Measurements from ENCODE around the gene ZNF407. TPM values are rescaled to one million over a fixed set of nuclear protein-coding genes. Genes with fewer than 3 reads are reported as not detected.

The ZNF407 gene
- total RNA-seq, 1 donor from 2014 or later: 10.6 TPM

DNA sequence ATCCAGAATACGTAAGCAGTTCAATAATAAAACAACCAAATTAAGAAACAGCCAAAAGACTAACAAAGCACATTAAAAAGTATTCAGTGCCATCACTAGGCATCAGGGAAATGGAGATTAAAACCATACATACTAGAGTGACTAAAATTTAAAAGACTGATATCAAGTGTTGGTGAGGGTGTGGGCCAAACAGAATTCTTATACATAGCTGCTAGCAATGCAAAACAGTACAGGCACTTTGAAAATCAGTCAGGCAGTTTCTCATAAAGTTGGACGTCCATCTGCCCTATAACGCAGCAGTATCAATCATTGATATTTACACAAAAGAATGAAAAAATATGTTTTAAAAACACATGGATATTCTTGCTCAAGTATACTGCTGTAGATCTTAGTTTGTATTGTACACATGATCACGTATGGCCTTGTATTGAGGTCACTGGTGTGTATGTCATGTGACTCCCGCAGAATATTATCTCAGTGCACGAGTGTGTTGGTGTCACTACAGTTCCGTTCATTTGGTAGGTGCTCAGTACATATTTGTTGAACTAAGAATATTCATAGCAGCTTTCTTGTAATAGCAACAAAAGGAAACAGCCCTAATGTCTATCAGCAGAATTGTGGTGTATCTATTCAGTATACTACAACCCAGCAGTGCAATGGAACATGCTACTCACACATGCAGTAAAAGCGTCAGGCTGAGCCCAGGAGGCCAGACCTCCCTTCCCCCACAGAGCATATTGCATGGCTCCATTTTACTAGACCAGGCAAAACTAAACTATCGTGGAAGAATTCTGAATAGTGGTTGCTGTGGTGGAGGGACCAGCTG lies 28.6 kb downstream of the ZNF407 start:
- H3K27me3 ChIP-seq (ENCODE audit: low read depth): no peaks in the 10 kb centered on the region
- intact Hi-C loops (cut with micrococcal nuclease): no loop called here

DNA sequence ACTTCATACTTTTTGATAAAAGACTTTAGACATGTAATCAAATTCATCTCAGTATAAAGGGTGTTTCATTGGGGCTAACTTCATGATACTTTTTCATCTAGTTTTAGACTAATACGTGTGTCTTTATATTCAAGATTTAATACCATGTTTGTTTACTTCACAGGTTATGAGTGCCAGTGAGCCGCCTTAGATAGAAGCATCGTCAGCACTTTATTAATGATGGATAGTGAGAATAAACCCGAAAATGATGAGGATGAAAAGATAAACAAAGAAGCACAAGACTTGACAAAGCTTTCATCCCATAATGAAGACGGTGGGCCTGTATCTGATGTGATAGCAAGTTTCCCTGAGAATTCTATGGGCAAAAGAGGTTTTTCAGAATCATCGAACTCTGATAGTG lies 33.1 kb downstream of the ZNF407 start:
- DNase-seq: no peak
- TF ChIP-seq, protein P1, sequence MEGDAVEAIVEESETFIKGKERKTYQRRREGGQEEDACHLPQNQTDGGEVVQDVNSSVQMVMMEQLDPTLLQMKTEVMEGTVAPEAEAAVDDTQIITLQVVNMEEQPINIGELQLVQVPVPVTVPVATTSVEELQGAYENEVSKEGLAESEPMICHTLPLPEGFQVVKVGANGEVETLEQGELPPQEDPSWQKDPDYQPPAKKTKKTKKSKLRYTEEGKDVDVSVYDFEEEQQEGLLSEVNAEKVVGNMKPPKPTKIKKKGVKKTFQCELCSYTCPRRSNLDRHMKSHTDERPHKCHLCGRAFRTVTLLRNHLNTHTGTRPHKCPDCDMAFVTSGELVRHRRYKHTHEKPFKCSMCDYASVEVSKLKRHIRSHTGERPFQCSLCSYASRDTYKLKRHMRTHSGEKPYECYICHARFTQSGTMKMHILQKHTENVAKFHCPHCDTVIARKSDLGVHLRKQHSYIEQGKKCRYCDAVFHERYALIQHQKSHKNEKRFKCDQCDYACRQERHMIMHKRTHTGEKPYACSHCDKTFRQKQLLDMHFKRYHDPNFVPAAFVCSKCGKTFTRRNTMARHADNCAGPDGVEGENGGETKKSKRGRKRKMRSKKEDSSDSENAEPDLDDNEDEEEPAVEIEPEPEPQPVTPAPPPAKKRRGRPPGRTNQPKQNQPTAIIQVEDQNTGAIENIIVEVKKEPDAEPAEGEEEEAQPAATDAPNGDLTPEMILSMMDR (IDR thresholded peaks at IDR 0.05; ENCODE audit: borderline replicate concordance): no peak
- Histone ChIP-seq H3K36me3 (peaks cover 48% of the 10 kb centered on the region), H3K9me3 (replicated peaks) (no peaks in the 10 kb centered on the region), H3K4me3 (no peak overlapping the region), H3K27me3 (ENCODE audit: low read depth) (no peaks in the 10 kb centered on the region), H3K4me1 (peaks cover 5% of the 10 kb centered on the region), H3K27ac (replicated peaks) (no peak overlapping the region)
- intact Hi-C loops (cut with micrococcal nuclease): no loop called here

More for the DNA sequence above, 28.6 kb downstream of the ZNF407 start:
- no peak for DNase-seq
- H3K36me3 ChIP-seq: peaks cover 4% of the 10 kb centered on the region
- TF ChIP-seq, protein P1 (IDR thresholded peaks at IDR 0.05; ENCODE audit: borderline replicate concordance): no peak
- peaks cover 5% of the 10 kb centered on the region for H3K4me1 ChIP-seq
- no peak overlapping the region for H3K27ac ChIP-seq (replicated peaks)
- H3K4me3 ChIP-seq: no peak overlapping the region
- no peaks in the 10 kb centered on the region for H3K9me3 ChIP-seq (replicated peaks)

DNA sequence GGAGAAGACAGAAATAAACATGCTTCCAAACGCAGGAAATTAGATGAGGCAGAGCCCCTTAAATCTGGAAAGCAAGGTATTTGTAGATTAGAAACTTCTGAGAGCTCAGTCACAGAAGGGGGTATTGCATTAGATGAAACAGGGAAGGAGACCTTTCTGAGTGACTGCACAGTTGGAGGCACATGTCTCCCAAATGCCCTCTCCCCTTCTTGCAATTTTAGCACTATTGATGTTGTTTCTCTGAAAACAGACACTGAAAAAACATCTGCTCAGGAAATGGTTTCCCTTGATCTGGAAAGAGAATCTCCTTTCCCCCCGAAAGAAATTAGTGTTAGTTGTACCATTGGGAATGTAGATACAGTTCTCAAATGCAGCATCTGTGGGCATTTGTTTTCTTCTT lies 33.5 kb downstream of the ZNF407 start:
- H3K4me3 ChIP-seq: no peak overlapping the region
- intact Hi-C loops (cut with micrococcal nuclease): no loop called here
- H3K27ac ChIP-seq (replicated peaks): no peak overlapping the region
- peaks cover 48% of the 10 kb centered on the region for H3K36me3 ChIP-seq
- H3K4me1 ChIP-seq: peaks cover 5% of the 10 kb centered on the region
- H3K27me3 ChIP-seq (ENCODE audit: low read depth): no peaks in the 10 kb centered on the region
- TF ChIP-seq, protein P1 (IDR thresholded peaks at IDR 0.05; ENCODE audit: borderline replicate concordance): no peak
- DNase-seq: no peak
- H3K9me3 ChIP-seq (replicated peaks): no peaks in the 10 kb centered on the region

DNA sequence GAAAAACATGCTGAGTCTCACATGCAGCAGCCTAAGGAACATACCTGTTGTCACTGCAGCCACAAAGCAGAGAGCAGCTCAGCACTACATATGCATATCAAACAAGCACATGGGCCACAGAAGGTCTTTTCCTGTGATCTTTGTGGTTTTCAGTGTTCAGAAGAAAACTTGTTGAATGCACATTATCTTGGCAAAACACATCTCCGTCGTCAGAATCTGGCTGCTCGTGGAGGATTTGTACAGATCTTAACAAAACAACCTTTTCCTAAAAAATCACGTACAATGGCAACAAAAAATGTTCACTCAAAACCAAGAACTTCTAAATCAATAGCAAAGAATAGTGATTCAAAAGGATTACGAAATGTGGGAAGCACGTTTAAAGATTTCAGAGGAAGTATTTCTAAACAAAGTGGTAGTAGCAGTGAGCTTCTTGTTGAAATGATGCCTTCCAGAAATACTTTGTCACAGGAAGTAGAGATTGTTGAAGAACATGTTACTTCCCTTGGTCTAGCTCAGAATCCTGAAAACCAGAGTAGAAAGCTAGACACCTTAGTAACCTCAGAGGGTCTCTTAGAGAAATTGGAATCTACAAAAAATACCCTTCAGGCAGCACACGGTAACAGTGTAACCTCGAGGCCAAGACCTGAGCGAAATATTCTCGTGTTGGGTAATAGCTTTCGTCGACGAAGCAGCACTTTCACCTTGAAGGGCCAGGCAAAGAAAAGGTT lies 34.1 kb downstream of the ZNF407 start:
- DNase-seq: no peak
- TF ChIP-seq, protein P1 (IDR thresholded peaks at IDR 0.05; ENCODE audit: borderline replicate concordance): no peak
- Histone ChIP-seq H3K4me3 (no peak overlapping the region), H3K27me3 (ENCODE audit: low read depth) (no peaks in the 10 kb centered on the region), H3K27ac (replicated peaks) (no peak overlapping the region), H3K4me1 (no peaks in the 10 kb centered on the region), H3K9me3 (replicated peaks) (no peaks in the 10 kb centered on the region), H3K36me3 (peaks cover 48% of the 10 kb centered on the region)
- intact Hi-C loops (cut with micrococcal nuclease): no loop called here

DNA sequence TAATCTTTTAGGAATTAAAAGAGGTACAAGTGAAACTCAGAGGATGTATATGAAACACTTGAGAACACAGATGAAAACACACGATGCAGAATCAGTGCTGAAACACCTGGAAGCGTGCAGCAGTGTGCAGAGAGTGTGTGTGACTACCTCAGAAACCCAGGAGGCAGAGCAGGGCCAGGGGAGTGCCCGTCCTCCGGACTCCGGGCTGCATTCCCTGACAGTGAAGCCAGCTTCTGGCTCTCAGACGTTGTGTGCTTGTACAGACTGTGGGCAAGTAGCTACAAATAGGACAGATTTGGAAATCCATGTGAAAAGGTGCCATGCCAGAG lies 34.6 kb downstream of the ZNF407 start:
- no peak for DNase-seq
- H3K4me3 ChIP-seq: no peak overlapping the region
- no peaks in the 10 kb centered on the region for H3K27me3 ChIP-seq (ENCODE audit: low read depth)
- no peak overlapping the region for H3K27ac ChIP-seq (replicated peaks)
- no peaks in the 10 kb centered on the region for H3K4me1 ChIP-seq
- H3K9me3 ChIP-seq (replicated peaks): no peaks in the 10 kb centered on the region
- peaks cover 48% of the 10 kb centered on the region for H3K36me3 ChIP-seq
- intact Hi-C loops (cut with micrococcal nuclease): no loop called here
- TF ChIP-seq, protein P1 (IDR thresholded peaks at IDR 0.05; ENCODE audit: borderline replicate concordance): no peak
